ENCODE measurements around the gene GIT2. TPM values are rescaled to one million over a fixed set of nuclear protein-coding genes. Genes with fewer than 3 reads are reported as not detected.

The GIT2 gene
- total RNA-seq, 1 experiment from 2014 or later: 21.7 TPM

GRCh38 chr12:109914461-109914860 is 81.7 kb downstream of the GIT2 start (continued):
- TF ChIP-seq IRF2 (CRISPR knock-in tag; IDR thresholded peaks at IDR 0.05; ENCODE audit: borderline replicate concordance, low read depth): no peak

GRCh38 chr12:109912855-109913321 is 83.3 kb downstream of the GIT2 start:
- Mint-ChIP-seq H3K4me1 (peaks cover 13% of the 10 kb centered on the region), H3K27me3 (ENCODE audit: low read depth) (peaks cover 31% of the 10 kb centered on the region), H3K4me3 (no peak overlapping the region), H3K27ac (no peak overlapping the region), H3K9me3 (no peaks in the 10 kb centered on the region), H3K36me3 (peaks cover 21% of the 10 kb centered on the region; the same call in 1 of the 2 replicates)
- TF ChIP-seq STAT6 (CRISPR knock-in tag; conservative IDR thresholded peaks at IDR 0.05; ENCODE audit: low read depth) (no peak), FOXP1 (CRISPR knock-in tag; IDR thresholded peaks at IDR 0.05; ENCODE audit: borderline replicate concordance) (no peak), USF2 (CRISPR knock-in tag; IDR thresholded peaks at IDR 0.05) (no peak), SMAD4 (CRISPR knock-in tag; IDR thresholded peaks at IDR 0.05) (no peak), MXD4 (CRISPR knock-in tag; IDR thresholded peaks at IDR 0.05; ENCODE audit: borderline replicate concordance) (no peak)
- ATAC-seq (no peak), DNase-seq (ENCODE audit: low spot score) (no peak)
- ChIA-PET CTCF (interaction anchor here (2.7 kb wide), 1 partner anchor 59 kb away, joined by 11 read pairs; no protein-coding TSS in a partner anchor), POLR2A (interaction anchor here (0.5 kb wide), 1 partner anchor 51 kb away, joined by 6 read pairs; no protein-coding TSS in a partner anchor)

GRCh38 chr12:109910969-109911348 is 85.2 kb downstream of the GIT2 start:
- peaks cover 16% of the 10 kb centered on the region for H3K4me1 Mint-ChIP-seq
- TF ChIP-seq ETV6 (CRISPR knock-in tag; IDR thresholded peaks at IDR 0.05): peak; percentile 70; the same call in 1 of the 2 replicates
- no peak for TF ChIP-seq IRF1 (CRISPR knock-in tag; IDR thresholded peaks at IDR 0.05)
- TF ChIP-seq STAT6 (CRISPR knock-in tag; conservative IDR thresholded peaks at IDR 0.05; ENCODE audit: low read depth): no peak
- TF ChIP-seq ZSCAN18 (CRISPR knock-in tag; IDR thresholded peaks at IDR 0.05): no peak
- 0 out of 2 replicates have a peak, but pooled peaks have one; percentile 30 for TF ChIP-seq ZNF138 (CRISPR knock-in tag; conservative IDR thresholded peaks at IDR 0.05)
- no peak for TF ChIP-seq ZNF219 (CRISPR knock-in tag; IDR thresholded peaks at IDR 0.05; ENCODE audit: borderline replicate concordance)
- no peak for TF ChIP-seq IRF2 (CRISPR knock-in tag; IDR thresholded peaks at IDR 0.05; ENCODE audit: borderline replicate concordance, low read depth)
- no peak for TF ChIP-seq TCF7 (CRISPR knock-in tag; IDR thresholded peaks at IDR 0.05; ENCODE audit: low read depth)
- peak; percentile 76 for TF ChIP-seq ZNF121 (CRISPR knock-in tag; IDR thresholded peaks at IDR 0.05)
- no peak for TF ChIP-seq CREB1 (CRISPR knock-in tag; IDR thresholded peaks at IDR 0.05)
- TF ChIP-seq NR2C2 (CRISPR knock-in tag; IDR thresholded peaks at IDR 0.05): no peak
- peak; percentile 85 for TF ChIP-seq TEAD1 (CRISPR knock-in tag; IDR thresholded peaks at IDR 0.05)
- peak; percentile 84 for TF ChIP-seq USF1 (CRISPR knock-in tag; IDR thresholded peaks at IDR 0.05)
- no peak for TF ChIP-seq ZNF281 (CRISPR knock-in tag; IDR thresholded peaks at IDR 0.05)
- no peak for TF ChIP-seq ATF3 (CRISPR knock-in tag; conservative IDR thresholded peaks at IDR 0.05)
- TF ChIP-seq RORB (CRISPR knock-in tag; IDR thresholded peaks at IDR 0.05): no peak

More at GRCh38 chr12:109910969-109911348, 85.2 kb downstream of the GIT2 start:
- Mint-ChIP-seq H3K27ac (no peak overlapping the region), H3K4me3 (no peak overlapping the region), H3K27me3 (ENCODE audit: low read depth) (peaks cover 50% of the 10 kb centered on the region), H3K9me3 (no peaks in the 10 kb centered on the region), H3K36me3 (peaks cover 20% of the 10 kb centered on the region)
- DNase-seq (ENCODE audit: low spot score): peak; percentile 93
- POLR2A ChIA-PET: interaction anchor here (1.2 kb wide), 1 partner anchor 10 kb away, joined by 4 read pairs; no protein-coding TSS in a partner anchor
- CTCF ChIA-PET: interaction anchor here (0.5 to 3.0 kb wide), 33 partner anchors 8 to 522 kb away, joined by 3 to 43 read pairs (median 5); partner anchors contain the start of genes ANKRD13A and TCHP
- peak; percentile 99 for ATAC-seq

Data from WTC11 (cell line).